GM12875 (cell line): ENCODE measurements around the gene FANK1.

Source experiments
- H3K4me3 ChIP-seq: one replicate; pipeline ENCODE4 v1.5.1; 2011; ENCODE audit warnings: low read depth, low read length, control low read depth
- TF ChIP-seq, protein P1 (sequence below): IDR thresholded peaks from 2 replicates; pipeline ENCODE4 v1.5.1; 2011; ENCODE audit warnings: low read depth, mild to moderate bottlenecking, control low read depth, inconsistent platforms, low read length, moderate library complexity, borderline replicate concordance; ENCODE audit not compliant: insufficient read depth

The FANK1 gene

DNA sequence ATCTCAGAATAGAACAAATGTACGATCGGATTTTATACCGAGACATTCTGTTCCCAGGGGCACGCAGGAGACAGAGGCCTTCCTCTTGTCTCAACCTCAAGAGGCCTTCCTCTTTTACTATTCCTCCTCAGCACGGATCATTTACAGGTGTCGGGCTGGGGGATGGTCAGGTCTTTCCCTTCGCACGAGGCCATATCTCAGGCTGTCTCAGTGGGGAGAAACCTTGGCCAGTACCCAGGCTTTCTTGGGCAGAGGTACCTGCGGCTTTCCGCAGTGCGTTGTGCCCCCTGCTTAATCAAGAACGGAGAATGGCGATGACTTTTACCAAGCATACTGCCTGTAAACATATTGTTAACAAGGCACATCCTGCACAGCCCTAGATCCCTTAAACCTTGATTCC, 44.2 kb downstream of the FANK1 start:
- H3K4me3 ChIP-seq: no peak overlapping the region
- TF ChIP-seq, protein P1, sequence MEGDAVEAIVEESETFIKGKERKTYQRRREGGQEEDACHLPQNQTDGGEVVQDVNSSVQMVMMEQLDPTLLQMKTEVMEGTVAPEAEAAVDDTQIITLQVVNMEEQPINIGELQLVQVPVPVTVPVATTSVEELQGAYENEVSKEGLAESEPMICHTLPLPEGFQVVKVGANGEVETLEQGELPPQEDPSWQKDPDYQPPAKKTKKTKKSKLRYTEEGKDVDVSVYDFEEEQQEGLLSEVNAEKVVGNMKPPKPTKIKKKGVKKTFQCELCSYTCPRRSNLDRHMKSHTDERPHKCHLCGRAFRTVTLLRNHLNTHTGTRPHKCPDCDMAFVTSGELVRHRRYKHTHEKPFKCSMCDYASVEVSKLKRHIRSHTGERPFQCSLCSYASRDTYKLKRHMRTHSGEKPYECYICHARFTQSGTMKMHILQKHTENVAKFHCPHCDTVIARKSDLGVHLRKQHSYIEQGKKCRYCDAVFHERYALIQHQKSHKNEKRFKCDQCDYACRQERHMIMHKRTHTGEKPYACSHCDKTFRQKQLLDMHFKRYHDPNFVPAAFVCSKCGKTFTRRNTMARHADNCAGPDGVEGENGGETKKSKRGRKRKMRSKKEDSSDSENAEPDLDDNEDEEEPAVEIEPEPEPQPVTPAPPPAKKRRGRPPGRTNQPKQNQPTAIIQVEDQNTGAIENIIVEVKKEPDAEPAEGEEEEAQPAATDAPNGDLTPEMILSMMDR: no peak

DNA sequence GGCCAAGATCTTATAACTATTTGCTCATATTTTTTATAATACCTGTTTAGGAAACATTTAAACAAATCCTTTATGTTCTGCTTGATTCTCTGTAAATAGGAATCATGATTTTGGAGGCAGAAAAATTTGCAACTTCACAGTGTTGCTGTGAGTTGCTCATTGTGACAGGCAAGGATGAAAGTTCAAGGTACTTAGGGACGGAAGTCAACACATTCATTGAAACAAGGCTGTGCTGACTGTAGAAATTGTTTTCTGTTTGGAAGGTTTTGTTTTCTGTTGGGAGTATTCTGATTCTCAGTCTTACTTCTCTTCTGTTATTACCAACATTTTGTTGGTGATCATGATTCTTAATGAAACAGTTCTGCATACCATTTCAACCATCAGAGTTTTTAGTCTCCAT, 54.9 kb downstream of the FANK1 start:
- TF ChIP-seq, protein P1: no peak
- no peak overlapping the region for H3K4me3 ChIP-seq

DNA sequence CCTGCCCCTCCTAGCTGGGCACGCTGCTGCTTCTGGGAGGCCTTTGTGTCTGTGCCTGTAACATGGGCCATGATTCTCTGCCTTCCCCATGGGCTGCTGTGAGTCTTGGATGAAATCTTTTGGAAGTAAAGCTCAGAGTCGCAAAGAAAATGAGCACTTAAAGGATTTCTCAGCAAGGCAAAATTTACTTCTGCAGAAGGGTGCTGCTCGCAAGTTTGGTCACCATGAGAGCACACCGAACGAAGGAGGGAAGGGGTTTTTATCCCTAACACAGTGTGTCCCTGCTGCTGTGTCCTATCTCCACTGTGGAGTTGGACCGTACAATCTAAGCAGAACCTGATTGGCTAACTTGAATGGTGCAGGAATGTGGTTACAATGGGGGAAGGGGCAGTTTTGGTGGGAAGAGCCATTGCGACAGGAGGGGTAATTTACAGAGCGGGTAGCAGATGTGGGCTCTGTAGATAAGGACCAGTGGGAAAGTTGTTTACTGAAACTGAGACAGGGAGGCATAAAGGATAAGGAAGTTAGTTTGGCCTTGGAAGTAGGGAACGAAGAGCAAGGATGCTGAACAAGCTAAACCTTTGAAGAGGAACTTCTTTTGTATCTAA, 57.5 kb downstream of the FANK1 start:
- H3K4me3 ChIP-seq: no peak overlapping the region
- TF ChIP-seq, protein P1: no peak

DNA sequence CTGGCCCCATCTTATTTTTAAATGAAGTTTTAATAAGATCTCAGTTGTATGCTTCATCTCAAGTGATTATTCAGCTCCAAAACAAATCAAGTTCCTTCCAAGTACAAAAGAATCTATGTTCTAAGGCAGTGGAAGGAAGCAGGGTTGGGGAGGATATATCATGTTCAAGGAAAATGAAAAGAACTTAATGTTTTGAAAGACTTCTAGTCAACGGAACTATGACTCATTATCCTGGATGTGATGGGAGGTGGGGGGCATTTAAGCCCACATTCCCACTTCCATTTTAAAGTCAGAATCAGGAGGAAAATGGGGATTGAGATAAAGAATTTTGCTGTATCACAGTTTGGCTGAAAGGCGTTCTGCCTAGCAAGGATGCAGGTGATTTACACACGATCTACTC, 59.4 kb downstream of the FANK1 start:
- TF ChIP-seq, protein P1: no peak
- H3K4me3 ChIP-seq: no peak overlapping the region

DNA sequence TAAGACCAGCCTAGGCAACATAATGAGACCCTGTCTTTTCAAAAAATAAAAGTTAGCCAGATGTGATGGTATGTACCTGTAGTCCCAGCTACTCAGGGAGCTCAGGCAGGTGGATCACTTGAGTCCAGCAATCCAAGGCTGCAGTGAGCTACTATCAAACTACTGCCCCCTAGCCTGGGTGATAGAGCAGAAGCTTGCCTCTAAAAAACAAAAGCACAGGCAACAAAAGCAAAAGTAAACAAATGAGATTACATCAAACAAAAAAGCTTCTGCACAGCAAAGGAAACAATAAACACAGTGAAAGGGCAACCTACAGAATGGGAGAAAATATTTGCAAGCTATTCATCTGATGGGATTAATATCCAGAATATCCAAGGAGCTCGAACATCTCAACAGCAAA, 65.4 kb downstream of the FANK1 start:
- TF ChIP-seq, protein P1: no peak
- no peak overlapping the region for H3K4me3 ChIP-seq

DNA sequence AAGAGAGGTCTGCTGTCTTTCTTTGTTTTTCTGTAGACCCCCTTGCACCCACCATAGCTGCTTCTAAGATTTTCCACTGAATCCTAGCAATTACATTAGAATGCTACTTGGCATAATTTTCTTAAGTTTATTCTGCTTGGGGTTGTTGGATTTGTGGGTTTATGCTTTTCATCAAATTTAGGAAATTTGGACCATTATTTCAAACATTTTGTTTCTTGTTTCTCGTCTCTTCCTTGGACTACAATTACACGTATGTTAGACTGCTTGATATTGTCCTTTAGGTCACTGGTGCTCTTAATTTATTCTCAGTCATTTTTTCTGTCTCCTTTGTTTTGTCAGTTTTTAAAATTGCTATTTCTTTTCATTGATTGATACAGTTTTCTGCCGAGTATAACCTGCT, 65.8 kb downstream of the FANK1 start:
- TF ChIP-seq, protein P1: no peak
- no peak overlapping the region for H3K4me3 ChIP-seq

DNA sequence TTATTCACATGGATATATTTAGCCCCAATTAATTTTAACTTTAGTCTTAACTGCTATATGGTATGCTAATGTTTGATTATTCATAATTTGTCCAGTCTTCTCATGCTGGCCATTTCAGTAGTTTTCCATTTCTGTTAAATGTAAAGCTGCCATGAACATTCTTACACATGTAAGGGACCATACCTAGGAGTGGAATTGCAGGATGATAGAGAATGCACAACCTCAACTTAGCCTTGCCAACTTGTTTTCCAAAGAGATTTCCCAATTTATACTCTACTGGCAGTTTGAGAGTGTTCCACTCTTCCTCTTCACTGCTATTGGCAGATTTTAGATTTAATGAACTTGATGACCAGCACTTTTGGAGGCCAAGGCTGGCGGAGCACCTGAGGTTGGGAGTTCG, 68.2 kb downstream of the FANK1 start:
- TF ChIP-seq, protein P1: no peak
- H3K4me3 ChIP-seq: no peak overlapping the region
